Fibroblast of lung (primary cell): ENCODE data around the gene NCR3LG1.

Source experiments
- CTCF ChIP-seq, 2 donors: IDR thresholded peaks in 1 of 2; conservative IDR thresholded peaks in 1 of 2; 1 replicate in 1 of 2; 2 replicates in 1 of 2; pipeline ENCODE4 v1.5.1; 2011 to 2012; ENCODE audit warnings: low read length in 2 of 2, control low read depth in 1 of 2, inconsistent platforms in 1 of 2, low read depth in 1 of 2, mild to moderate bottlenecking in 1 of 2
- EZH2 ChIP-seq: IDR thresholded peaks from 2 replicates; pipeline ENCODE4 v1.5.1; 2012; ENCODE audit warnings: low read length, control low read depth, mild to moderate bottlenecking; ENCODE audit errors: missing control alignments

- no peak for TF ChIP-seq EZH2
- no peak for TF ChIP-seq CTCF (conservative IDR thresholded peaks at IDR 0.05 in 1 of 2, IDR thresholded peaks at IDR 0.05 in 1 of 2; ENCODE audit: low read depth in 1 of 2, low read length in 2 of 2)
Measured at GRCh38 chr11:17392872-17393271, 41.3 kb downstream of the NCR3LG1 start.
